ENCODE data around the gene DPY19L3.

The DPY19L3 gene

GRCh38 chr19:32405431-32406160 lies at the start of gene DPY19L3:
TSS of gene DPY19L3 (plus strand) at chr19:32405770. CDS start at chr19:32408254, 2,484 bp downstream.
- peak; percentile 97 for DNase-seq (ENCODE audit: low spot score)
- Histone ChIP-seq H3K4me3 (peak within 1 kb of the TSS; percentile 97), H3K27ac (peak within 1 kb of the TSS; percentile 99 to 100)
- TF ChIP-seq CTCF (IDR thresholded peaks at IDR 0.05), result no peak

GRCh38 chr19:32357720-32358119 lies 47.9 kb upstream of the DPY19L3 start:
- DNase-seq (ENCODE audit: low spot score), result no peak
- H3K4me3 ChIP-seq, result no peak overlapping the region
- no peak for TF ChIP-seq CTCF (IDR thresholded peaks at IDR 0.05)
- H3K27ac ChIP-seq, result no peak overlapping the region

GRCh38 chr19:32358321-32358720 lies 47.2 kb upstream of the DPY19L3 start:
- no peak overlapping the region for H3K4me3 ChIP-seq
- no peak for DNase-seq (ENCODE audit: low spot score)
- H3K27ac ChIP-seq, result no peak overlapping the region
- no peak for TF ChIP-seq CTCF (IDR thresholded peaks at IDR 0.05)

GRCh38 chr19:32359581-32359980 lies 46.0 kb upstream of the DPY19L3 start:
- TF ChIP-seq CTCF (IDR thresholded peaks at IDR 0.05), result no peak
- no peak for DNase-seq (ENCODE audit: low spot score)
- Histone ChIP-seq H3K4me3 (no peak overlapping the region), H3K27ac (no peak overlapping the region)

- DNase-seq (ENCODE audit: low spot score), result no peak
- TF ChIP-seq CTCF (IDR thresholded peaks at IDR 0.05), result no peak
- H3K4me3 ChIP-seq, result no peak overlapping the region
- peak overlapping the region; percentile 61 to 87 for H3K27ac ChIP-seq
These were observed 43.8 kb upstream of the DPY19L3 start for GRCh38 chr19:32361574-32362317.

GRCh38 chr19:32362318-32362691 lies 43.3 kb upstream of the DPY19L3 start:
- peak overlapping the region; percentile 61 to 87 for H3K27ac ChIP-seq
- no peak overlapping the region for H3K4me3 ChIP-seq
- no peak for DNase-seq (ENCODE audit: low spot score)
- TF ChIP-seq CTCF (IDR thresholded peaks at IDR 0.05), result no peak

- DNase-seq (ENCODE audit: low spot score), result no peak
- no peak overlapping the region for H3K4me3 ChIP-seq
- peak overlapping the region; percentile 61 to 87 for H3K27ac ChIP-seq
- no peak for TF ChIP-seq CTCF (IDR thresholded peaks at IDR 0.05)
These were observed 42.4 kb upstream of the DPY19L3 start for GRCh38 chr19:32363175-32363574.

Measured in coronary artery (tissue), 2 donors.